ENCODE data around the gene HIVEP3. TPM values are rescaled to one million over a fixed set of nuclear protein-coding genes. Genes with fewer than 3 reads are reported as not detected.

Gene HIVEP3
- total RNA-seq, 1 experiment from 2014 or later: 1.4 TPM

- Histone ChIP-seq H3T11ph (ENCODE audit: low read length) (no peak overlapping the region), H2BK20ac (ENCODE audit: low read depth, low read length, poor library complexity, severe bottlenecking) (no peak overlapping the region), H4K8ac (replicated peaks; ENCODE audit: insufficient read length, low read depth, low read length) (no peak overlapping the region), H2BK120ac (ENCODE audit: low read depth, low read length, poor library complexity, severe bottlenecking) (no peak overlapping the region), H3K4me1 (ENCODE audit: insufficient read depth, low read length) (0 out of 2 replicates have a peak, but pooled peaks cover 2% of the 10 kb centered on the region), H3K14ac (ENCODE audit: insufficient read depth, low read length) (no peak overlapping the region), H3K79me1 (ENCODE audit: insufficient read depth, low read depth, low read length, poor library complexity, severe bottlenecking) (no peaks in the 10 kb centered on the region), H3K27me3 (ENCODE audit: insufficient read depth, low read length) (no peaks in the 10 kb centered on the region), H2BK5ac (ENCODE audit: insufficient read length, low read length) (no peak overlapping the region), H3K9me3 (ENCODE audit: control insufficient read depth, low read depth, low read length) (no peaks in the 10 kb centered on the region), H4K5ac (ENCODE audit: insufficient read length, low read depth, low read length) (no peak overlapping the region), H3K4ac (ENCODE audit: low read depth, low read length) (no peak overlapping the region), H4K91ac (ENCODE audit: insufficient read length, low read depth, low read length) (no peak overlapping the region), H3K23ac (ENCODE audit: insufficient read length, low read depth, low read length) (no peak overlapping the region), H2BK15ac (ENCODE audit: low read depth, low read length) (no peak overlapping the region; the same call in 1 of the 2 replicates), H2AFZ (ENCODE audit: low read length) (no peak overlapping the region), H3K27ac (ENCODE audit: insufficient read length, low read depth, low read length) (no peak overlapping the region), H3K56ac (ENCODE audit: insufficient read length, low read depth, low read length) (no peak overlapping the region), H3K9ac (ENCODE audit: extremely low read depth, insufficient read length, low read length) (no peak overlapping the region), H3K4me2 (ENCODE audit: insufficient read depth, insufficient read length, low read length) (no peak overlapping the region), H3K79me2 (ENCODE audit: insufficient read depth, low read length) (no peaks in the 10 kb centered on the region), H2AK5ac (ENCODE audit: insufficient read length, low read length) (no peak overlapping the region), H3K23me2 (ENCODE audit: insufficient read length, low read depth, low read length, poor library complexity, severe bottlenecking) (no peaks in the 10 kb centered on the region), H4K20me1 (ENCODE audit: control insufficient read depth, insufficient read depth, insufficient read length) (no peaks in the 10 kb centered on the region), H2BK12ac (ENCODE audit: insufficient read length, low read depth, low read length) (no peak overlapping the region), H3K18ac (ENCODE audit: insufficient read length, low read depth, low read length) (no peak overlapping the region)
- Mint-ChIP-seq H3K36me3 (ENCODE audit: insufficient read depth in 1 of 3, low read depth in 3 of 3) (no peaks in the 10 kb centered on the region), H3K4me1 (peaks cover 29 to 34% of the 10 kb centered on the region in 2 experiments), H3K9me3 (no peaks in the 10 kb centered on the region), H3K4me3 (no peak overlapping the region), H3K27me3 (ENCODE audit: low read depth) (peaks cover 10% of the 10 kb centered on the region), H3K27ac (no peak overlapping the region)
- no CpG with 5 or more reads among the region's 15 CpGs for WGBS (ENCODE audit: extremely low coverage, insufficient read length, low lambda C conversion rate)
- DNase-seq: no peak
- no peak for TF ChIP-seq CTCF (conservative IDR thresholded peaks at IDR 0.05)
These were observed 247.5 kb downstream of the HIVEP3 start for GRCh38 chr1:41671116-41671755.

Measured in H9 (cell line).